ENCODE results near the gene SH3RF3. TPM values are rescaled to one million over a fixed set of nuclear protein-coding genes. Genes with fewer than 3 reads are reported as not detected.

The SH3RF3 gene
- total RNA-seq, 1 experiment from 2014 or later: 0.82 TPM

- no peaks in the 10 kb centered on the region for H3K9me3 ChIP-seq
- no peak overlapping the region for H3K4me3 ChIP-seq
- no peak for DNase-seq
- no peaks in the 10 kb centered on the region for H3K27me3 ChIP-seq
- H3K36me3 ChIP-seq: no peaks in the 10 kb centered on the region
These were observed 240.7 kb downstream of the SH3RF3 start for GRCh38 chr2:109369671-109370191.

DNA sequence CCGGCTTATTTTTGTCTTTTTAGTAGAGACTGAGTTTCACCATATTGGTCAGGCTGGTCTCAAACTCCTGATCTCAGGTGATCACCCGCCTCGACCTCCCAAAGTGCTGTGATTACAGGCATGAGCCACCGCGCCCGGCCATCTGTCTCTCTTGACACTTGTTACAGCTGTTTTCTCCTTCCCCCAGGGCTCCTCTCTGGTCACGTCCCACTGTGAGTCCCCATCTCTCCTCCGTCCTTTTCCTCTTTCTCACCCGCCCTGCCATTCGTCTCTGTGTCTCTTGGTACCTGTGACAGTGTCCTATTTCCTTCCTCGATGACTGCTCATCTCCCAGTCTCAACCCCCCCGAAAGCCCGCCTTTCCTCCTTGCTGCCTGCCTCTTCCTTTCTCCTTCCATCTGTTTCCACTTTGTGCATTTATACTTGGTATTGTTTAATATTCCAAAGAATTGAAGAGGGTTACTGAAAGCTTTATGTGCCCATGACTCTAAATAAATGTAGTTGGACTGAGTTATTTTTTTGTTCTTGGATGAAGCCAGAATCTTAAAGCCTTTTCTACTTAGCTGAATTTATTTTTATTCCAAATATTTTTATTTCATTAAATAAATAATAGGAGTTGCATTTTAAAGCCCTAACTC is 241.5 kb downstream of the SH3RF3 start:
- no peak overlapping the region for H3K4me3 ChIP-seq
- DNase-seq: no peak
- H3K27me3 ChIP-seq: no peaks in the 10 kb centered on the region
- no peaks in the 10 kb centered on the region for H3K9me3 ChIP-seq
- H3K36me3 ChIP-seq: no peaks in the 10 kb centered on the region

- H3K4me3 ChIP-seq: no peak overlapping the region
- no peaks in the 10 kb centered on the region for H3K27me3 ChIP-seq
- no peaks in the 10 kb centered on the region for H3K9me3 ChIP-seq
- no peak for DNase-seq
- H3K36me3 ChIP-seq: no peaks in the 10 kb centered on the region
These were observed 242.6 kb downstream of the SH3RF3 start for GRCh38 chr2:109371481-109372170.

GRCh38 chr2:109372171-109372568 is 243.2 kb downstream of the SH3RF3 start:
- no peak for DNase-seq
- Histone ChIP-seq H3K4me3 (no peak overlapping the region), H3K27me3 (no peaks in the 10 kb centered on the region), H3K9me3 (no peaks in the 10 kb centered on the region), H3K36me3 (no peaks in the 10 kb centered on the region)

GRCh38 chr2:109372614-109373013 is 243.6 kb downstream of the SH3RF3 start:
- Histone ChIP-seq H3K36me3 (no peaks in the 10 kb centered on the region), H3K9me3 (no peaks in the 10 kb centered on the region), H3K27me3 (no peaks in the 10 kb centered on the region), H3K4me3 (no peak overlapping the region)
- no peak for DNase-seq

DNA sequence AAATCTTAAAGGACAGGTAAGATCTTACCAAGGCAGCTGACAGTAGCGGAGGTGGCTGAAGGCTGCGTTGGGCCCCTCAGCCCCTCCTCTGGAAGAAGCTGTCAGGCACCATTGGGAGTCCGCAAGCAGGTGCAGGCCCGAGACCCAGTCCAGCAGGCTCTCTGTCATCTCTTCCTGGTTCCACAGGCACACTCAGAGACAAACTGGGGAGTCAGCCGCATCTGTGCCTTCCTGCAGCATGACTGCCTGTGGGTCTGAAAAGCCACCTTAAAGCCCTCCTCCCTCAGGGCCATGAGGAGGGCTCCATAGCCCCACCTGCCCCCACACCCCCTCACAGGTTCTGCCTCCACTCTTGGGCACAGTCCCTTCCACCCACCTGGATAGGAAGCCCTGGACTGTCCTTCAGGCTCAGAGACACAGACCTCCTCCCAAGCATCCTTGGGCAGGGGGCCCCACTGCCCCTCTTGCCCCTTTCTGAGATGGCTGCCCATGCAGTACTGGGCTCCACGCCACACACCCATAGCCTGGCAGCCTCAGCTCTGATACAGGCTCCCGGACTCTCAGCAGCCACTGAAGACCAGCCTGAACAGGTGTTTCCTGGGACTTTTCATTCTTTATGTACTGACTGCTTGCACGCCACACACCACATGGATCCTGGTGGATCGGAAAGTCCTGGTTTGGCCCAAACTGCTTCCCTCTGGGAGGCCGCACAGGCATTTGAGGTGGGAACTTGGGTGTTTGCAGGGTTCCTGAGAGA is 245.0 kb downstream of the SH3RF3 start:
- no peaks in the 10 kb centered on the region for H3K9me3 ChIP-seq
- no peak overlapping the region for H3K4me3 ChIP-seq
- H3K36me3 ChIP-seq: no peaks in the 10 kb centered on the region
- H3K27me3 ChIP-seq: no peaks in the 10 kb centered on the region
- no peak for DNase-seq

- Histone ChIP-seq H3K9me3 (no peaks in the 10 kb centered on the region), H3K36me3 (no peaks in the 10 kb centered on the region), H3K4me3 (no peak overlapping the region), H3K27me3 (no peaks in the 10 kb centered on the region)
- DNase-seq: no peak
These were observed 245.6 kb downstream of the SH3RF3 start for GRCh38 chr2:109374548-109375130.

- Histone ChIP-seq H3K4me3 (no peak overlapping the region), H3K36me3 (no peaks in the 10 kb centered on the region), H3K9me3 (no peaks in the 10 kb centered on the region), H3K27me3 (no peaks in the 10 kb centered on the region)
- no peak for DNase-seq
These were observed 246.1 kb downstream of the SH3RF3 start for GRCh38 chr2:109375131-109375561.

DNA sequence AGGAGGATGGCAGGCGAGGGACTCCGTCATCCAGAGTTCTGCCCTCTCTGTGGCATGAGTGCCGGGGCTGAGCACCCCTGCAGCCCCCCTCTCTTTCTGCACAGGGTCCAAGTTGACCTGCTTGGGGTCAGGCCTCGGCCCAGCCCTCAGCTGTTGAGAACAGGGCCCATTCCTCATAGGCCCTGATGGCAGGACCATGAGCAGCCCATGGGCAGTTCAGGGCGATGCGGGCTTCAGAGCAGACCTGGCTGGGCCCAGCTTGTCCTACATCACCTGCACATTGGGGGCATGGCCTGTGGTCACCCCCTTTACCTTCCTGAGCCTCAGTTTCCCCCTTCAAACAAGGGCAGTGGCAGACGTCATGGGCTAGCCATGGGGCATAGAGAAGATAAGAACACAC is 246.7 kb downstream of the SH3RF3 start:
- H3K9me3 ChIP-seq: no peaks in the 10 kb centered on the region
- DNase-seq: no peak
- H3K4me3 ChIP-seq: no peak overlapping the region
- H3K27me3 ChIP-seq: no peaks in the 10 kb centered on the region
- no peaks in the 10 kb centered on the region for H3K36me3 ChIP-seq

DNA sequence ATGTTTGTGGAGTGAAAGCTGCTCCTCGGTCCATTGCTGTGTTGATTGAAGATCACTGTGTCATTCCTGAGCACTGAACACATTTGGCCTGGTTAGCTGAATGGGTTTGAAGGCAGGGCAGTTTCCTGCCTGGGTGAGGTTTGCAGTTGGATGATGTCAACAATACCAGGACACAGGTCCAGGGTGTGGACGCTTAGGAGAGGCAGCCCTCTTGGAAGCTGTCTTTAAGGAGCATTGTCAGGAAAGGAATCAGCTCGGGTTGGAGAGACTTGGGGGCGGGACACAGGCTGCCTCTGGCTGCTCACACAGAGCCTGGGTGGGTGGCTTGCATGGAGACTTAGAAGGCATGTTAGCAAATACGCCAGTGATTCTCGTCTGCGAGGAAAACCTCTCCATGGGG is 247.1 kb downstream of the SH3RF3 start:
- no peak overlapping the region for H3K4me3 ChIP-seq
- no peaks in the 10 kb centered on the region for H3K9me3 ChIP-seq
- H3K36me3 ChIP-seq: no peaks in the 10 kb centered on the region
- DNase-seq: peak; percentile 71
- no peaks in the 10 kb centered on the region for H3K27me3 ChIP-seq

- Histone ChIP-seq H3K27me3 (no peaks in the 10 kb centered on the region), H3K9me3 (no peaks in the 10 kb centered on the region), H3K4me3 (no peak overlapping the region), H3K36me3 (no peaks in the 10 kb centered on the region)
- DNase-seq: no peak
These were observed 247.9 kb downstream of the SH3RF3 start for GRCh38 chr2:109376796-109377495.

DNA sequence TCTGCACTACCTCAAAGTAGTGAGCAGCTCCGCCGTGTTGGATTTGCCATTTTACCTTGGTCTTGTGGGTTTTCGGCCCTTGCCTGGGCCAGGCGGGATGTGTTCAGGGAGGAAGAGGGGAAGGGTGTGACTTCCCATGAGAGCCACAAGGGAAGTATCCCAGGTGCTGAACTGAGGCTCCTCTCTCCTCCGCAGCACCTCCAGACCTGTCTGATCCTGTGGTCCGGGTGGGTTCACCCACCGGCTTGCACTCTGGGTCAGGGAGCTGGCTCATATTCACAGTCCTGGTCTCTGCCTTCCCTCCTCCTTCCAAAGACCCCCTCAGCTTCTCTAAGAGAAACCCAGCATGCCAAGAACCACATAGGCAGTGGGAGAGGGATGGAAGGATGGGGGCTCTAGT is 249.0 kb downstream of the SH3RF3 start:
- H3K9me3 ChIP-seq: no peaks in the 10 kb centered on the region
- no peak overlapping the region for H3K4me3 ChIP-seq
- DNase-seq: no peak
- H3K36me3 ChIP-seq: no peaks in the 10 kb centered on the region
- H3K27me3 ChIP-seq: no peaks in the 10 kb centered on the region

GRCh38 chr2:109378682-109379081 is 249.7 kb downstream of the SH3RF3 start:
- no peaks in the 10 kb centered on the region for H3K9me3 ChIP-seq
- H3K4me3 ChIP-seq: no peak overlapping the region
- H3K27me3 ChIP-seq: no peaks in the 10 kb centered on the region
- no peaks in the 10 kb centered on the region for H3K36me3 ChIP-seq
- DNase-seq: no peak

DNA sequence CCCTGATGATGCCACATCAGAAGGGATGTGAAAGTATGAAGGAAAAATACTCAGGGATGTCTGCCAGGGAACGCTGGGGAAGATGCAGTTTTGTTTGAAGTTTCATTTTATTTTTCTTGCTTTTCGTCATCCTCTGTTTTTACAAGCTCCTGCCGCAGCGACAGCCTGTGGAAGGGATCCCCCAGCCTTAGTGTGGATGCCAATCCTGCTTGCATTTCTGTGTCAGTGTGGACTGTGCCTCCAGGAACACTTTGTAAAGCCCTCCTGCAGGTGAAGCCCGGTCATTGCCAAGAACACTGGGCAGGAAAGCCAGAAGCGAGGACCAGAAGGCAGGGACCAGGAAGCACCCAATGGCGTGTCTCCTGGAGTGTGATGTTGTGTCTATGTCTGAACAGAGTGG is 250.5 kb downstream of the SH3RF3 start:
- no peak for DNase-seq

DNA sequence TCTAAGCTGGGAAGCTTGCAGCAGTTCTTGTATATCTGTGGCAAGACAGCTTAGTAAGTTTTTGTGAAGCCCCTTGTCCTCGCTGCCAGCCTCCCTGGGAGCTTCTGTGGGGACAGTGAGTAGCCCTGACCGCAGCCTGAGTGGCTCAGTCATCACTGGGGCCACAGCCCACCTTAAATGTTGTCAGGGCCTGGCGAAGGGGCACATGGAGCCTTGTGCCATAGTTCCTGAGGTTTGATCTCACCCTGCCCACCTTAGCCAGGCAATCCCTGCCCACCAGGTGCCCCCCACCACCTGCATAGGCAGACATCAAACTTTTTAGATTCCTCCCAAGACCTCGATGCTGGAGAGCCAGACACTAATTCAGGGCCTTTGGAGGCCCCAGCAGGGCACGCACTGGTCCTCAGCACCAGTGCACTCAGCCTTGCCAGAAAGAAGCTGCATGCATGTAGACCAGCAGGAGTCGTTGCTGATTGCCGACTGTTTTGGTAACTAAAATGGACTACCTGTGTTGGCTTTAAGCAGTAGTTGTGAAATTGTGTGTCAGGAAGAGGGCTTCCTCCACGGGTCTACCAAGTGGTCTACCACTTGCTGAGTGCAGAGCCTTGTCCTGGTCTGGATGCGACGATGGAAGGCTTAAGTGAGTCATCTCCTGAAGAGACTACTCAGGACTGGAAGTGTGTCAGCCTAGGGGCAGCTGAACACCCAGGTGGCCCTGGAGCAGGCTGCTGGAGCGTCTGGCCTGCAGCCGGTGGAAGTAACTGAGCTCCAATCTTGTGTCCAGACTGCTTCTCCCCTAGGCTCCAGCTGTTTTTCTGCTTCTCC is 251.7 kb downstream of the SH3RF3 start:
- no peak for DNase-seq
- H3K27me3 ChIP-seq: no peaks in the 10 kb centered on the region
- H3K36me3 ChIP-seq: no peaks in the 10 kb centered on the region
- no peaks in the 10 kb centered on the region for H3K9me3 ChIP-seq
- H3K4me3 ChIP-seq: no peak overlapping the region

More for the DNA sequence above, 250.5 kb downstream of the SH3RF3 start:
- Histone ChIP-seq H3K27me3 (no peaks in the 10 kb centered on the region), H3K9me3 (no peaks in the 10 kb centered on the region), H3K4me3 (no peak overlapping the region), H3K36me3 (no peaks in the 10 kb centered on the region)

DNA sequence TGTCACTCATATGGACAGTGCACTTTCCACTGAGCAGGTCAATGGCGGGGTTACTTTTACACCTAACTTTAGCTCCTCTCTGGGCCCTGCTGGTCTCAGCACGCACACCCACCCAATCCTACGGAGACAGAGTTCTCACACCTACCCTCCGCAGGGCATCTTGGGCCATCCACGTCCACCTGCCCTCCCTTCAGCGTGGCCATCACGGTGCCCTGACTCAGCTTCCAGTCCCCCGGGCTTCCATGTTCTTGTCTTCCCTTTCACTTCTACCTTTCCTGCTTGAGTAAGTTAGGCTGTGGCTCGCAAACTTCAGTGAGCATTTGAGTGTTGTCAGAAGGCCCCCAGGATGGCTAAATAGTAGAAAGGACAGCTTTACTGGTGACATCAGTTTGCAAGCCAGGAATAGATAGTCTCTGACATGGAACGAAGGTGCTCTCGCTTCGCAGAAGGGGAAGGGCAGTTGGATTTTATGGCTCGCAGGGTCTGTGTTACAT is 252.4 kb downstream of the SH3RF3 start:
- no peaks in the 10 kb centered on the region for H3K36me3 ChIP-seq
- H3K4me3 ChIP-seq: no peak overlapping the region
- H3K9me3 ChIP-seq: no peaks in the 10 kb centered on the region
- no peak for DNase-seq
- H3K27me3 ChIP-seq: no peaks in the 10 kb centered on the region

Data from MG63 (cell line).